Lung (tissue), 12 donors: ENCODE data around the gene DOCK1. TPM values are rescaled to one million over a fixed set of nuclear protein-coding genes. Genes with fewer than 3 reads are reported as not detected.
"Not testable (repeated sequence)": the region's sequence is repeated elsewhere in the genome, so short reads cannot be mapped to it uniquely, and the experiment has no call there.

Experiments used
- ATAC-seq: fragments of 200-7000 bp; cut with Tn5 transposase; one replicate; pipeline ENCODE4 v1.9.1; 2020; ENCODE audit warnings: moderate number of reproducible peaks; ENCODE audit not compliant: insufficient read depth, low FRiP score
- DNase-seq, 3 donors: peaks; one replicate each; pipeline ENCODE4 v3.0.0-alpha.2; 2013 to 2017
- H3K27ac ChIP-seq, 2 donors: one replicate each; pipeline ENCODE4 v1.5.1; 2013; ENCODE audit warnings: mild to moderate bottlenecking in 2 of 2, moderate library complexity in 2 of 2, control low read depth in 1 of 2, inconsistent platforms in 1 of 2, low read depth in 1 of 2, low read length in 1 of 2
- H3K27me3 ChIP-seq, 3 donors: one replicate each; pipeline ENCODE4 v1.5.1; 2013; ENCODE audit warnings: low read length in 2 of 3; ENCODE audit not compliant: control insufficient read depth in 3 of 3, insufficient read depth in 3 of 3
- H3K36me3 ChIP-seq, 4 donors: one replicate each; pipeline ENCODE4 v1.5.1; 2013; ENCODE audit warnings: low read length in 4 of 4, mild to moderate bottlenecking in 1 of 4, moderate library complexity in 1 of 4; ENCODE audit not compliant: control insufficient read depth in 4 of 4, insufficient read depth in 4 of 4
- H3K4me1 ChIP-seq, 5 donors: one replicate each; pipeline ENCODE4 v1.5.1; 2013; ENCODE audit warnings: low read length in 5 of 5, mild to moderate bottlenecking in 2 of 5, moderate library complexity in 1 of 5; ENCODE audit not compliant: control insufficient read depth in 5 of 5, insufficient read depth in 5 of 5
- H3K4me3 ChIP-seq: one replicate; pipeline ENCODE4 v1.5.1; 2013; ENCODE audit warnings: mild to moderate bottlenecking, control low read depth, moderate library complexity
- H3K9ac ChIP-seq, 2 donors: one replicate each; pipeline ENCODE4 v1.5.1; 2013; ENCODE audit warnings: low read length in 2 of 2, control low read depth in 1 of 2; ENCODE audit not compliant: insufficient read depth in 1 of 2
- H3K9me3 ChIP-seq, 4 donors: one replicate each; pipeline ENCODE4 v1.5.1; 2013; ENCODE audit warnings: low read length in 3 of 4, mild to moderate bottlenecking in 1 of 4, moderate library complexity in 1 of 4; ENCODE audit not compliant: control insufficient read depth in 4 of 4, insufficient read depth in 3 of 4
- CTCF ChIP-seq: IDR thresholded peaks from 2 replicates; pipeline ENCODE4 v1.5.1; 2012; ENCODE audit warnings: mild to moderate bottlenecking; ENCODE audit errors: control extremely low read depth, extremely low read depth
- WGBS, 2 donors: extraction: QIAGEN DNeasy Blood & Tissue Kit; methylation state at CpG; one replicate each; pipeline ENCODE4 v1.1.7; 2013; 5-methylcytosine and 5-hydroxymethylcytosine counted together
- polyA plus RNA-seq, 2 donors: library from polyadenylated mRNA; stranded (reverse); fragments of 200-250 nt; gene quantifications; one replicate each; pipeline ENCODE4 v1.2.1, GENCODE V29; 2013
- total RNA-seq, 2 donors: library from RNA; depleted of rRNA in 1 of 2; stranded (reverse); fragments of >200 nt in 1 of 2; gene quantifications; one replicate each; pipeline ENCODE4 v1.2.1, GENCODE V29; 2014 to 2021
- donor health status: control.
- donor health status: control.
- donor health status: Bipolar disorder and iron deficiency.
- donor health status: healthy.
- donor health status: DM: yes; HTN: yes; CAD: no.

DOCK1 gene
- total and polyA plus RNA-seq, 4 donors = 11.2 to 102 (median 30.5) TPM

- Histone ChIP-seq H3K36me3 (no peaks in the 10 kb centered on the region), H3K9me3 (peaks cover 0 to 2% (median 0%) of the 10 kb centered on the region in 4 donors), H3K4me1 (peaks cover 0 to 9% (median 0%) of the 10 kb centered on the region in 5 donors), H3K27me3 (no peaks in the 10 kb centered on the region), H3K4me3 (no peak overlapping the region), H3K27ac (no peak overlapping the region), H3K9ac (no peak overlapping the region)
- TF ChIP-seq CTCF = no peak
- WGBS, 2 donors = 52 to 56% methylated on average over 1 of the region's 1 CpG
- ATAC-seq = no peak
- no peak for DNase-seq
Measured at GRCh38 chr10:126889421-126889820, 15.8 kb upstream of the DOCK1 start.

GRCh38 chr10:126890797-126891196 lies 14.4 kb upstream of the DOCK1 start:
- not testable (repeated sequence) for DNase-seq

GRCh38 chr10:126892226-126893175 lies 12.7 kb upstream of the DOCK1 start:
- no peak for TF ChIP-seq CTCF
- peak in 2 of 3 donors; percentile 33 to 57 for DNase-seq
- Histone ChIP-seq H3K27me3 (no peaks in the 10 kb centered on the region), H3K4me3 (no peak overlapping the region), H3K36me3 (no peaks in the 10 kb centered on the region), H3K9ac (no peak overlapping the region), H3K27ac (peak overlapping the region in 1 of 2 donors; percentile 20), H3K4me1 (peaks cover 0 to 9% (median 0%) of the 10 kb centered on the region in 5 donors), H3K9me3 (peaks cover 0 to 2% (median 1%) of the 10 kb centered on the region in 4 donors)
- ATAC-seq = peak; percentile 27
- WGBS, 2 donors = 71 to 72% methylated on average over 16 of the region's 16 CpGs

More at GRCh38 chr10:126890797-126891196, 14.4 kb upstream of the DOCK1 start:
- not testable (repeated sequence) for H3K27ac ChIP-seq, ATAC-seq, H3K9ac ChIP-seq, H3K9me3 ChIP-seq, H3K36me3 ChIP-seq, H3K27me3 ChIP-seq, H3K4me1 ChIP-seq, H3K4me3 ChIP-seq
- 90 to 92% methylated on average over 5 of the region's 5 CpGs for WGBS, 2 donors

- TF ChIP-seq CTCF = no peak
- Histone ChIP-seq H3K9ac (no peak overlapping the region), H3K4me1 (peaks cover 0 to 9% (median 0%) of the 10 kb centered on the region in 5 donors), H3K9me3 (peaks cover 0 to 4% (median 1%) of the 10 kb centered on the region in 4 donors), H3K27me3 (no peaks in the 10 kb centered on the region), H3K36me3 (no peaks in the 10 kb centered on the region), H3K4me3 (no peak overlapping the region), H3K27ac (no peak overlapping the region)
- DNase-seq (no peak), ATAC-seq (no peak)
- 92 to 93% methylated on average over 9 of the region's 9 CpGs for whole genome bisulfite sequencing, 2 donors
Measured at GRCh38 chr10:126893206-126893605, 12.0 kb upstream of the DOCK1 start.
